Spleen (tissue), 7 donors: ENCODE data around the gene TRIM56.

ENCODE experiments used
- POLR2A ChIP-seq, 3 donors: fragments of 450-650 bp; IDR thresholded peaks; one replicate each; pipeline ENCODE4 v1.5.1; 2017; ENCODE audit warnings: antibody characterized with exemption in 3 of 3, mild to moderate bottlenecking in 1 of 3
- TF ChIP-seq, protein P1 (sequence below), 11 experiments: fragments of 200-600 bp in 7 of 11; fragments of 450-650 bp in 4 of 11; sonication (generic) in 4 of 11; IDR thresholded peaks in 8 of 11; conservative IDR thresholded peaks in 3 of 11; 1 replicate in 7 of 11; 2 replicates in 4 of 11; pipeline versions ENCODE4 v1.4.0 to v1.8.0; 2016 to 2021; ENCODE audit warnings: antibody characterized with exemption in 11 of 11, inconsistent platforms in 4 of 11, mild to moderate bottlenecking in 1 of 11
- donor health status: DM: no; HTN: no; CAD: no; lungs with moderate emphysema.
- donor health status: DM: no; HTN: no; CAD: no.
- donor health status: DM: no; HTN: no; CAD: no.

DNA sequence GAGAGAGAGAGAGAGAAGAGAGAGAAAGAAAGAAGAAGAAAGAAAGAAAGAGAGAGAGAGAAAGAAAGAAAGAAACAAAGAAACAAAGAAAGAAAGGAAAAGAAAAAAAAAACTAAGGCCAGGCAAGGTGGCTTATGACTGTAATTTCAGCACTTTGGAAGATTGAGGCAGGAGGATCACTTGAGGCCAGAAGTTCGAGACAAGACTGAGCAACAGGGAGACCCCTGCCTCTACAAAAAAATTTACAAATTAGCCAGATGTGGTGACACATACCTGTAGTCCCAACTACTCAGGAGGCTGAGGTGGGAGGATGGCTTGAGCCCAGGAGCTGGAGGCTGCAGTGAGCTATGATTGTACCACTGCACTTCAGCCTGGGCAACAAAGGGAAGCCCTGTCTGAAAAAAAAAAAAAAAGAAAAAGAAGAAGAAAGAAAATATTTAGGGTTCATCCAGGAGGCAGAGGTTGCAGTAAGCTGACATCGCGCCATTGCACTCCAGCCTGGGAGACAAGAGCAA is 44.4 kb downstream of the TRIM56 start:
- TF ChIP-seq, protein P1, sequence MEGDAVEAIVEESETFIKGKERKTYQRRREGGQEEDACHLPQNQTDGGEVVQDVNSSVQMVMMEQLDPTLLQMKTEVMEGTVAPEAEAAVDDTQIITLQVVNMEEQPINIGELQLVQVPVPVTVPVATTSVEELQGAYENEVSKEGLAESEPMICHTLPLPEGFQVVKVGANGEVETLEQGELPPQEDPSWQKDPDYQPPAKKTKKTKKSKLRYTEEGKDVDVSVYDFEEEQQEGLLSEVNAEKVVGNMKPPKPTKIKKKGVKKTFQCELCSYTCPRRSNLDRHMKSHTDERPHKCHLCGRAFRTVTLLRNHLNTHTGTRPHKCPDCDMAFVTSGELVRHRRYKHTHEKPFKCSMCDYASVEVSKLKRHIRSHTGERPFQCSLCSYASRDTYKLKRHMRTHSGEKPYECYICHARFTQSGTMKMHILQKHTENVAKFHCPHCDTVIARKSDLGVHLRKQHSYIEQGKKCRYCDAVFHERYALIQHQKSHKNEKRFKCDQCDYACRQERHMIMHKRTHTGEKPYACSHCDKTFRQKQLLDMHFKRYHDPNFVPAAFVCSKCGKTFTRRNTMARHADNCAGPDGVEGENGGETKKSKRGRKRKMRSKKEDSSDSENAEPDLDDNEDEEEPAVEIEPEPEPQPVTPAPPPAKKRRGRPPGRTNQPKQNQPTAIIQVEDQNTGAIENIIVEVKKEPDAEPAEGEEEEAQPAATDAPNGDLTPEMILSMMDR (IDR thresholded peaks at IDR 0.05 in 8 of 11, conservative IDR thresholded peaks at IDR 0.05 in 3 of 11): no peak
- TF ChIP-seq POLR2A (IDR thresholded peaks at IDR 0.05): no peak
